Parathyroid adenoma (tissue), 2 donors: ENCODE data around the gene STX18.

Experiments
- H2AFZ ChIP-seq: fragments of 300-600 bp; sonication (generic); one replicate; pipeline ENCODE4 v1.7.0; 2017; ENCODE audit warnings: antibody characterized with exemption, mild to moderate bottlenecking
- H3K27ac ChIP-seq: fragments of 300-600 bp; sonication (generic); one replicate; pipeline ENCODE4 v1.7.0; 2017
- H3K27me3 ChIP-seq: fragments of 300-600 bp; sonication (generic); one replicate; pipeline ENCODE4 v1.7.0; 2017; ENCODE audit warnings: low read length; ENCODE audit not compliant: control insufficient read depth, insufficient read depth
- H3K36me3 ChIP-seq: fragments of 300-600 bp; sonication (generic); one replicate; pipeline ENCODE4 v1.7.0; 2017; ENCODE audit warnings: low read length; ENCODE audit not compliant: control insufficient read depth, insufficient read depth
- H3K4me1 ChIP-seq: fragments of 300-600 bp; sonication (generic); one replicate; pipeline ENCODE4 v1.7.0; 2017; ENCODE audit warnings: control low read depth
- H3K4me2 ChIP-seq: fragments of 300-600 bp; sonication (generic); one replicate; pipeline ENCODE4 v1.7.0; 2017; ENCODE audit warnings: low read length
- H3K4me3 ChIP-seq: fragments of 300-600 bp; sonication (generic); one replicate; pipeline ENCODE4 v1.7.0; 2017; ENCODE audit warnings: low read depth, low read length
- H3K79me2 ChIP-seq: fragments of 300-600 bp; sonication (generic); one replicate; pipeline ENCODE4 v1.7.0; 2017; ENCODE audit warnings: control low read depth
- H3K9ac ChIP-seq: fragments of 300-600 bp; sonication (generic); one replicate; pipeline ENCODE4 v1.7.0; 2017; ENCODE audit warnings: mild to moderate bottlenecking
- H3K9me3 ChIP-seq: fragments of 300-600 bp; sonication (generic); one replicate; pipeline ENCODE4 v1.7.0; 2017; ENCODE audit warnings: low read length; ENCODE audit not compliant: control insufficient read depth
- TF ChIP-seq, protein P1 (sequence below): fragments of 300-600 bp; sonication (generic); IDR thresholded peaks from one replicate; pipeline ENCODE4 v1.7.0; 2017; ENCODE audit warnings: antibody characterized with exemption, mild to moderate bottlenecking
- donor health status: primary hyperparathyroidism.

Gene STX18

DNA sequence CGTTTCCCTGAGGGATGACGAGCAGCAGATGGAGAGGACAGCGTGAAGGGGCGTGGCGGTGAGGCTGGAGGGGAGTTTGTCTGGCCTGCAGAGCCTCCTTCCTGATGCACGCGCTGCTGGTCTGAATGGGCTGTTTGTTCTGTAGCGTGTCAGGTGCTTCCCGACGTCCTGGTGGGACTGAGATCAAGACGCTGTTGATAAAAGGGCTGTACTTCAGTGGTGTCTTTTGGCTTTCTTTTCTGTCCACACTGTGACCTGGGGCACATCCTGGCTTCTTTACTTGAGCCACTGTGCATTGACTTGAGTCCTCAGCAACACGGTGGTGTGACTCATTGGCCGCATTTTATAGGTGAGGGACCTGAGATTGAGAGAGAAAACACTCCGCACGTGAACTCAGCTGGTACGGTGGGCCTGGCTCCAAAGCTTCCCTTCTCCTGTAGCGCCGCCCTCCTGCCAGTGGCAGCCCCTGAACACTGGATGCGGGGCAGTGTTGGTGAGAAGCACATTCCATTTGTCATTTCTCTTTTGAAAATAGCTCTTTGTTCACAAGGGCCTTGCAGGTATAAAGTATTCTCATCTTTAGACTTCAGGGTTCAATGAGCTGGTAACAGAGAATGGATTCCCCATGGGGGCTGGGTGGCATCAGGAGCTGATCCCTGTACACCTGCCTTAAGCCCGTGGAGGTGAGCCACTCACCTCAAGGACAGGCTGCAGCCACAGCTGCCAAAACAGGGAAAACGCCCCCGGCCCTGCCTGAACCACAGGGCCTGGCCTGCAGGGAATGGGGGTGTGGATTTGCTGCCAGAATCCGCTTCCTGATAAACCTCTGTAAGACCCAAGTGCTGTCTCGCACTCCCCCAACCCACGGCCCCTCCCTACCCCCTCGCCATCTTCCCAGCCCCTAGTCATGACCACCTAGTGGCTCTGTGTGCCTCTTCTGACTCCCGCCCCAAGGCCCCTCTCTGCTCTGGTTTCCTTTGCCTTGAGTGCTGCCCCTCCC is 125.7 kb downstream of the STX18 start:
- Histone ChIP-seq H3K27ac (no peak overlapping the region), H3K4me1 (no peaks in the 10 kb centered on the region), H3K9ac (no peak overlapping the region), H3K36me3 (no peaks in the 10 kb centered on the region), H3K27me3 (no peaks in the 10 kb centered on the region), H3K4me2 (no peak overlapping the region), H3K9me3 (no peaks in the 10 kb centered on the region), H3K79me2 (no peaks in the 10 kb centered on the region), H2AFZ (no peak overlapping the region), H3K4me3 (no peak overlapping the region)
- TF ChIP-seq, protein P1, sequence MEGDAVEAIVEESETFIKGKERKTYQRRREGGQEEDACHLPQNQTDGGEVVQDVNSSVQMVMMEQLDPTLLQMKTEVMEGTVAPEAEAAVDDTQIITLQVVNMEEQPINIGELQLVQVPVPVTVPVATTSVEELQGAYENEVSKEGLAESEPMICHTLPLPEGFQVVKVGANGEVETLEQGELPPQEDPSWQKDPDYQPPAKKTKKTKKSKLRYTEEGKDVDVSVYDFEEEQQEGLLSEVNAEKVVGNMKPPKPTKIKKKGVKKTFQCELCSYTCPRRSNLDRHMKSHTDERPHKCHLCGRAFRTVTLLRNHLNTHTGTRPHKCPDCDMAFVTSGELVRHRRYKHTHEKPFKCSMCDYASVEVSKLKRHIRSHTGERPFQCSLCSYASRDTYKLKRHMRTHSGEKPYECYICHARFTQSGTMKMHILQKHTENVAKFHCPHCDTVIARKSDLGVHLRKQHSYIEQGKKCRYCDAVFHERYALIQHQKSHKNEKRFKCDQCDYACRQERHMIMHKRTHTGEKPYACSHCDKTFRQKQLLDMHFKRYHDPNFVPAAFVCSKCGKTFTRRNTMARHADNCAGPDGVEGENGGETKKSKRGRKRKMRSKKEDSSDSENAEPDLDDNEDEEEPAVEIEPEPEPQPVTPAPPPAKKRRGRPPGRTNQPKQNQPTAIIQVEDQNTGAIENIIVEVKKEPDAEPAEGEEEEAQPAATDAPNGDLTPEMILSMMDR = no peak

DNA sequence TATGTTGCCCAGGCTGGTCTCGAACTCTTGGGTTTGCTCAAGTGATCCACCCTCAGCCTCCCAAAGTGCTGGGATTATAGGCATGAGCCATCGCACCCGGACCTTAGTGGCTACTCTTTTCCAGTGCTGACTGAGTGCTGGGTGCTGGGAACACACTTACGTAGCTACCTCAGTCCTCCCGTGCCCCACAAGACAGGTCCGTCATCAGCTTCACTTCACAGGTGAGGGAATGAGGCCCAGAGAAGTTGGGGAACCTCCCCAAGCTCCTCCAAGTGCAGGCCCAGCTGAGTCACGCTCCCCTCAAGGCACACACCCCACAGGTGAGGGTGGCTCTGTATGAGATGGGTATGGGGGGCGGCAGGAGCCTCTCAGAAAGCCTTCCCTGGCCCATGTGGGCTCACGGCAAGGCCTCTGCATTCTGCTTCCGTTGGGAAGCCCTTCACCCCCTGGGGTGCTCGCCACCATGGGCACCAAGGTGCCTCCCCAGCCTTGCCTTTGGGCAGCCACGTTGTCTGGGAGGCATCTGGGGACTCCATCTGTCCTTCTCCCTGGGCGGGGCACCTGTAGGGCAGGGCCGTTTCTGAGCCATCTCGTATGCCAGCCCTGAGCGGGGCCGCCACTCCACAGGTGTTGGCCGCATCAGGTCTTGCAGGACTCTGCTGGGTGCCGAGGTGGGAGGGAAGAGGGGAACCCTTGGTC is 126.6 kb downstream of the STX18 start:
- H3K4me1 ChIP-seq = no peaks in the 10 kb centered on the region
- no peak overlapping the region for H3K27ac ChIP-seq
- TF ChIP-seq, protein P1 = no peak
- H3K4me2 ChIP-seq = no peak overlapping the region
- no peaks in the 10 kb centered on the region for H3K79me2 ChIP-seq
- no peak overlapping the region for H3K9ac ChIP-seq
- no peaks in the 10 kb centered on the region for H3K9me3 ChIP-seq
- no peaks in the 10 kb centered on the region for H3K27me3 ChIP-seq
- H2AFZ ChIP-seq = no peak overlapping the region
- no peak overlapping the region for H3K4me3 ChIP-seq
- H3K36me3 ChIP-seq = no peaks in the 10 kb centered on the region

DNA sequence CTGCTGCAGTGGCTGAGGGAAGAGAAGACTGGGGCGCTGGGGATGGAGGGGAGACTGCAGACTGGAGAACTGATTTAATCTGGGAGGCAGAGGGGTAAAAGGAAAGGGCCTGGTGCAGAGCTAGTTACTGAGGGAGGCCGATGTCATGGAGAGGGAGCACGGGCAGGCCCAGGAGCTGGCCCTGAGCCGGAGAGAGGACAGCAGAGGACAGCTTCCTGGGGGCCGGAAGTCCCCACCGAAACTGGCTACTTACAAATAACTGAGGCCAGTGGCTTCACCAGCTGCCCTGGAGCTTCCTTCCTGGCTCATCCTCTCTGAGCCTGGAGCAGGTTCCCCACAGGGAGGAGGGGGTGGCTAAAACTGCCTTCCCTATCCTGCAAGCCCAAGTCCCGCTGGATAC is 128.0 kb downstream of the STX18 start:
- H3K4me1 ChIP-seq = no peaks in the 10 kb centered on the region
- no peaks in the 10 kb centered on the region for H3K79me2 ChIP-seq
- H3K27me3 ChIP-seq = no peaks in the 10 kb centered on the region
- no peak overlapping the region for H3K27ac ChIP-seq
- H3K4me2 ChIP-seq = no peak overlapping the region
- H3K9me3 ChIP-seq = no peaks in the 10 kb centered on the region
- no peaks in the 10 kb centered on the region for H3K36me3 ChIP-seq
- no peak overlapping the region for H3K4me3 ChIP-seq
- H3K9ac ChIP-seq = no peak overlapping the region
- TF ChIP-seq, protein P1 = no peak
- H2AFZ ChIP-seq = no peak overlapping the region

DNA sequence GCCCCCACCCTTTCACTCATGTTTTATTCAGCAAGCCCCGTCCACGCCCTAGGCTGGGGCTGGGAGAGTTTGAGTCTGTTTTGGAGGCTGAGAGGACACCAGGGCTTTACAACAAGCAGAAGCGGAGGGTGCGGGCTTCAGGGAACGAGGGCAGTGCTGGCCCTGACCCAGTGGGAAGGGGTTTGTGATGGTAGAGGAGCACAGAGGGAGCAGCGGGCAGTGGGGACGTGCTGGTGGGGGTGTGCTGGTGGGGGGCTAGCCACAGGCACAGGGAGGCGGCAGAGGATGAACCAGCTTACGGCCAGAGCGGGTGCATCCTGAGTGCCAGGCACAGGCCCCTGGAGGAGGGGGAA is 128.5 kb downstream of the STX18 start:
- H3K27ac ChIP-seq = no peak overlapping the region
- no peaks in the 10 kb centered on the region for H3K36me3 ChIP-seq
- no peaks in the 10 kb centered on the region for H3K9me3 ChIP-seq

More for the DNA sequence above, 128.5 kb downstream of the STX18 start:
- no peak overlapping the region for H3K4me2 ChIP-seq
- no peak overlapping the region for H3K4me3 ChIP-seq
- H3K9ac ChIP-seq = no peak overlapping the region
- H3K27me3 ChIP-seq = no peaks in the 10 kb centered on the region
- H3K79me2 ChIP-seq = no peaks in the 10 kb centered on the region
- no peaks in the 10 kb centered on the region for H3K4me1 ChIP-seq
- no peak overlapping the region for H2AFZ ChIP-seq
- TF ChIP-seq, protein P1 = no peak
